K562 (cell line): Measurements from ENCODE around the gene ITPKB. TPM values are rescaled to one million over a fixed set of nuclear protein-coding genes. Genes with fewer than 3 reads are reported as not detected.

ENCODE experiments used
- ATAC-seq: fragments of 200-7000 bp; cut with Tn5 transposase; 3 replicates; pipeline ENCODE4 v1.9.1; 2020; ENCODE audit warnings: moderate library complexity
- BruUV-seq: library from RNA; stranded (reverse); fragments of 400-500 nt; replicated peaks from 2 replicates; lab custom pipeline; 2021; lab: Mats Ljungman, UMichigan
- CTCF ChIA-PET: fragments of 300-600 bp; formaldehyde crosslinking; extraction: SDS; loops from one replicate; lab custom pipeline; 2021; ENCODE audit warnings: low intra/inter-chr PET ratio; lab: Yijun Ruan, JAX
- POLR2A ChIA-PET: fragments of 300-600, 350-650 bp; sonication (Branson Sonifier 250); formaldehyde crosslinking; extraction: SDS; loops from one replicate; lab custom pipeline; 2021; ENCODE audit warnings: antibody characterized with exemption, inconsistent platforms; lab: Yijun Ruan, JAX
- DNase-seq, 4 experiments: peaks; one replicate each; pipeline versions ENCODE4 v3.0.0 to v3.0.0-alpha.2; 2011 to 2018; ENCODE audit warnings: low spot score in 3 of 4, mixed read lengths in 3 of 4; ENCODE audit errors: extremely low read depth in 1 of 4
- FAIRE-seq: peaks from 2 replicates; lab custom pipeline; 2011; peaks lifted over from hg19 to GRCh38; lab: Jason Lieb, UNC
- H2AFZ ChIP-seq: 2 replicates; pipeline ENCODE4 v1.6.0; 2011; ENCODE audit warnings: low read depth, low read length, control low read depth, inconsistent platforms
- H3K27ac ChIP-seq: fragments of 200-600 bp; 3 replicates; pipeline ENCODE4 v1.8.0; 2011; ENCODE audit warnings: low read depth, mild to moderate bottlenecking, control low read depth, inconsistent platforms, low read length, moderate library complexity, mixed read lengths; ENCODE audit errors: extremely low read depth
- H3K27me3 ChIP-seq, 2 experiments: fragments of 300-600 bp in 1 of 2; 2 replicates in 1 of 2; 3 replicates in 1 of 2; pipeline versions ENCODE4 v1.6.0 to v1.8.0; 2011; ENCODE audit warnings: inconsistent platforms in 2 of 2, low read length in 2 of 2, mild to moderate bottlenecking in 1 of 2, mixed read lengths in 1 of 2, moderate library complexity in 1 of 2; ENCODE audit not compliant: control insufficient read depth in 2 of 2, insufficient read depth in 2 of 2
- H3K36me3 ChIP-seq: fragments of 300-600 bp; 3 replicates; pipeline ENCODE4 v1.8.0; 2011; ENCODE audit warnings: mild to moderate bottlenecking, low read length, inconsistent platforms; ENCODE audit not compliant: control insufficient read depth, insufficient read depth
- H3K4me1 ChIP-seq, 2 experiments: fragments of 200-600 bp in 1 of 2; replicated peaks in 1 of 2; 2 replicates in 1 of 2; 3 replicates in 1 of 2; pipeline versions ENCODE4 v1.5.1 to v1.8.0; 2011; ENCODE audit warnings: inconsistent platforms in 2 of 2, low read length in 2 of 2, mild to moderate bottlenecking in 1 of 2, mixed read lengths in 1 of 2, moderate library complexity in 1 of 2; ENCODE audit not compliant: control insufficient read depth in 2 of 2, insufficient read depth in 2 of 2
- H3K4me2 ChIP-seq: 2 replicates; pipeline ENCODE4 v1.6.1; 2011; ENCODE audit warnings: low read length, control low read depth, inconsistent platforms, mixed read lengths; ENCODE audit not compliant: insufficient read depth
- H3K4me3 ChIP-seq: fragments of 200-600 bp; sonication (generic), shearing (Covaris generic); 2 replicates; pipeline ENCODE4 v1.5.1; 2016; ENCODE audit warnings: control low read depth, inconsistent platforms
- H3K79me2 ChIP-seq: fragments of 200-600 bp; 3 replicates; pipeline ENCODE4 v1.8.0; 2011; ENCODE audit warnings: low read length, inconsistent platforms; ENCODE audit not compliant: control insufficient read depth, insufficient read depth
- H3K9ac ChIP-seq, 2 experiments: 2 replicates each; pipeline versions ENCODE4 v1.6.0 to v1.6.1; 2011; ENCODE audit warnings: low read depth in 2 of 2, low read length in 2 of 2, control low read depth in 1 of 2, inconsistent platforms in 1 of 2, mild to moderate bottlenecking in 1 of 2, mixed read lengths in 1 of 2; ENCODE audit not compliant: insufficient read depth in 1 of 2
- H3K9me1 ChIP-seq: one replicate; pipeline ENCODE4 v1.6.0; 2011; ENCODE audit warnings: inconsistent platforms, mild to moderate bottlenecking, low read length, moderate library complexity; ENCODE audit not compliant: control insufficient read depth, insufficient read depth
- H3K9me3 ChIP-seq: replicated peaks from 2 replicates; pipeline ENCODE4 v1.5.1; 2011; ENCODE audit warnings: low read depth, low read length, inconsistent platforms; ENCODE audit not compliant: control insufficient read depth, insufficient read depth
- H4K20me1 ChIP-seq: replicated peaks from 2 replicates; pipeline ENCODE4 v1.6.1; 2011; ENCODE audit warnings: low read length, inconsistent platforms, mixed read lengths; ENCODE audit not compliant: control insufficient read depth, insufficient read depth
- CSDE1 ChIP-seq, 2 experiments: fragments of 450-650 bp; IDR thresholded peaks; 2 replicates each; pipeline ENCODE4 v1.6.1; 2016; ENCODE audit warnings: mild to moderate bottlenecking in 1 of 2
- E2F6 ChIP-seq, 2 experiments: IDR thresholded peaks; 2 replicates each; pipeline ENCODE4 v1.6.1; 2011; ENCODE audit warnings: borderline replicate concordance in 1 of 2, control low read depth in 1 of 2, low read depth in 1 of 2, low read length in 1 of 2, mild to moderate bottlenecking in 1 of 2, mixed read lengths in 1 of 2, moderate library complexity in 1 of 2; ENCODE audit not compliant: insufficient read depth in 1 of 2, insufficient read length in 1 of 2, poor library complexity in 1 of 2, severe bottlenecking in 1 of 2; ENCODE audit errors: extremely low read depth in 1 of 2
- EHMT2 ChIP-seq: fragments of 450-650 bp; IDR thresholded peaks from 2 replicates; pipeline ENCODE4 v1.6.1; 2018; ENCODE audit warnings: antibody characterized with exemption
- GTF2E2 ChIP-seq: fragments of 200-800 bp; sonication (Bioruptor generic); IDR thresholded peaks from 2 replicates; pipeline ENCODE4 v1.6.1; 2016; ENCODE audit warnings: missing genetic modification characterization, missing compliant biosample characterization
- HCFC1 ChIP-seq: IDR thresholded peaks from 2 replicates; pipeline ENCODE4 v1.6.1; 2012; ENCODE audit warnings: low read depth, low read length, improper control_type of control experiment
- MECOM ChIP-seq: fragments of 250-450 bp; sonication (Bioruptor Pico); IDR thresholded peaks from 2 replicates; pipeline ENCODE4 v1.8.0; 2022; ENCODE audit warnings: inconsistent platforms
- MEF2A ChIP-seq: IDR thresholded peaks from 2 replicates; pipeline ENCODE4 v1.6.1; 2011; ENCODE audit warnings: low read depth, mild to moderate bottlenecking, low read length, moderate library complexity; ENCODE audit not compliant: control insufficient read depth
- SFPQ ChIP-seq: fragments of 200-400 bp; formaldehyde crosslinking; IDR thresholded peaks from 2 replicates; pipeline ENCODE4 v1.6.1; 2017; ENCODE audit warnings: mild to moderate bottlenecking, low read depth, low read length, moderate library complexity
- SNRNP70 ChIP-seq: fragments of 200-400 bp; formaldehyde crosslinking; optimal IDR thresholded peaks from 2 replicates; pipeline ENCODE3; 2017; ENCODE audit warnings: low read depth, low read length
- SP2 ChIP-seq: IDR thresholded peaks from 2 replicates; pipeline ENCODE4 v1.6.1; 2011; ENCODE audit warnings: mild to moderate bottlenecking, low read depth, low read length, moderate library complexity; ENCODE audit not compliant: poor library complexity, severe bottlenecking; ENCODE audit errors: extremely low read depth
- THAP12 ChIP-seq: fragments of 250-450 bp; sonication (Bioruptor Pico); IDR thresholded peaks from 2 replicates; pipeline ENCODE4 v1.9.0; 2021; ENCODE audit warnings: mild to moderate bottlenecking, inconsistent platforms
- ZFP36 ChIP-seq: fragments of 150-350 bp; IDR thresholded peaks from 2 replicates; pipeline ENCODE4 v1.6.1; 2018; ENCODE audit warnings: low read length, low read depth; ENCODE audit not compliant: partially characterized antibody
- ZNF140 ChIP-seq: fragments of 250-450 bp; sonication (Bioruptor Pico); IDR thresholded peaks from 2 replicates; pipeline ENCODE4 v1.8.0; 2021; ENCODE audit warnings: moderate library complexity, mild to moderate bottlenecking, inconsistent platforms
- ZNF717 ChIP-seq: fragments of 250-450 bp; sonication (Bioruptor Pico); IDR thresholded peaks from 2 replicates; pipeline ENCODE4 v1.5.0; 2021
- WGBS: fragments of 100-300 bp; shearing (Covaris generic); methylation state at CpG from one replicate; pipeline ENCODE4 v1.1.6; 2016; ENCODE audit warnings: low coverage, mixed read lengths; ENCODE audit not compliant: insufficient coverage; ENCODE audit errors: missing lambda C conversion rate; 5-methylcytosine and 5-hydroxymethylcytosine counted together
- in situ Hi-C: fragments of 300-500 bp; cut with MboI; formaldehyde crosslinking; loops from 4 replicates; pipeline ENCODE4 v1.15.0; 2018; ENCODE audit warnings: inconsistent platforms, mixed read lengths
- intact Hi-C: fragments of 100-400 bp; cut with micrococcal nuclease; formaldehyde crosslinking; loops from 2 replicates; pipeline ENCODE4 v1.14.2; 2022
- polyA plus RNA-seq, 8 experiments: library from polyadenylated mRNA; depleted of rRNA in 4 of 8; stranded (reverse) in 5 of 8; unstranded in 3 of 8; fragments of >200 nt; fragmentation: Nextera tagmentation in 2 of 8; fragmentation: Illumina TruSeq in 1 of 8; extraction: Ambion mirVana in 2 of 8; extraction: Trizol in 1 of 8; gene quantifications; 2 replicates each; pipeline versions ENCODE4 v1.2.1 to v1.2.3, GENCODE V29; 2011 to 2014; ENCODE audit warnings: inconsistent platforms in 1 of 8, missing spikeins in 1 of 8
- total RNA-seq, 7 experiments: library from RNA; depleted of rRNA in 6 of 7; stranded (reverse); fragments of >200 nt in 6 of 7; fragmentation: Illumina TruSeq in 2 of 7; extraction: Trizol in 2 of 7; gene quantifications; 2 replicates each; pipeline versions ENCODE4 v1.2.1 to v1.2.3, GENCODE V29; 2011 to 2021; ENCODE audit warnings: low replicate concordance in 1 of 7

Gene ITPKB
- total and polyA plus RNA-seq, 9 of the 15 experiments (the other 6 are each of a cell fraction or from before 2014, with no cell fraction given) = 0.01 to 0.22 TPM; not detected in 7

- BruUV-seq = no TSS peak
- Histone ChIP-seq H3K9me3 (peaks cover 2% of the 10 kb centered on the region; the same call in 1 of the 2 replicates), H3K27me3 (peaks cover 5 to 56% of the 10 kb centered on the region in 2 experiments; a peak in 4 of 5 replicates), H3K9me1 (no peaks in the 10 kb centered on the region), H3K27ac (no peak overlapping the region), H3K9ac (no peak overlapping the region), H4K20me1 (0 out of 2 replicates have a peak, but pooled peaks cover 5% of the 10 kb centered on the region), H3K36me3 (no peaks in the 10 kb centered on the region), H3K4me3 (no peak overlapping the region), H3K79me2 (no peaks in the 10 kb centered on the region), H2AFZ (no peak overlapping the region), H3K4me2 (no peak overlapping the region), H3K4me1 (no peaks in the 10 kb centered on the region)
- ChIA-PET CTCF (no interaction called here), POLR2A (interaction anchor here (1.1 kb wide), 1 partner anchor 10 kb away, joined by 4 read pairs; no protein-coding TSS in a partner anchor)
- WGBS = 6% methylated on average over 11 of the region's 11 CpGs
- FAIRE-seq (no peak), DNase-seq (no peak), ATAC-seq (no peak)
- in situ Hi-C loops (no loop called here), intact Hi-C loops (no loop called here)
- TF ChIP-seq CSDE1 (IDR thresholded peaks at IDR 0.05) (no peak), ZNF140 (CRISPR knock-in tag) (no peak), E2F6 (IDR thresholded peaks at IDR 0.05; ENCODE audit: borderline replicate concordance in 1 of 2, extremely low read depth in 1 of 2, insufficient read depth in 1 of 2, insufficient read length in 1 of 2, low read depth in 1 of 2, low read length in 1 of 2, poor library complexity in 1 of 2, severe bottlenecking in 1 of 2) (no peak), SP2 (no peak), ZFP36 (peak; percentile 65), HCFC1 (no peak), THAP12 (CRISPR knock-in tag) (no peak), EHMT2 (no peak), MECOM (no peak), GTF2E2 (tag) (no peak), SNRNP70 (no peak), SFPQ (no peak), ZNF717 (no peak), MEF2A (no peak)
These were observed 111.0 kb downstream of the ITPKB start for GRCh38 chr1:226627924-226628611.
